K562 (cell line): ENCODE results near the gene KCTD12. TPM values are rescaled to one million over a fixed set of nuclear protein-coding genes. Genes with fewer than 3 reads are reported as not detected.

Experiments used
- ATAC-seq: fragments of 200-7000 bp; cut with Tn5 transposase; 3 replicates; pipeline ENCODE4 v1.9.1; 2020; ENCODE audit warnings: moderate library complexity
- BruUV-seq: library from RNA; stranded (reverse); fragments of 400-500 nt; replicated peaks from 2 replicates; lab custom pipeline; 2021; lab: Mats Ljungman, UMichigan
- CTCF ChIA-PET: fragments of 300-600 bp; formaldehyde crosslinking; extraction: SDS; loops from one replicate; lab custom pipeline; 2021; ENCODE audit warnings: low intra/inter-chr PET ratio; lab: Yijun Ruan, JAX
- POLR2A ChIA-PET: fragments of 300-600, 350-650 bp; sonication (Branson Sonifier 250); formaldehyde crosslinking; extraction: SDS; loops from one replicate; lab custom pipeline; 2021; ENCODE audit warnings: antibody characterized with exemption, inconsistent platforms; lab: Yijun Ruan, JAX
- DNase-seq, 4 experiments: peaks; one replicate each; pipeline versions ENCODE4 v3.0.0 to v3.0.0-alpha.2; 2011 to 2018; ENCODE audit warnings: low spot score in 3 of 4, mixed read lengths in 3 of 4; ENCODE audit errors: extremely low read depth in 1 of 4
- FAIRE-seq: peaks from 2 replicates; lab custom pipeline; 2011; peaks lifted over from hg19 to GRCh38; lab: Jason Lieb, UNC
- H2AFZ ChIP-seq: 2 replicates; pipeline ENCODE4 v1.6.0; 2011; ENCODE audit warnings: low read depth, low read length, control low read depth, inconsistent platforms
- H3K27ac ChIP-seq: fragments of 200-600 bp; 3 replicates; pipeline ENCODE4 v1.8.0; 2011; ENCODE audit warnings: low read depth, mild to moderate bottlenecking, control low read depth, inconsistent platforms, low read length, moderate library complexity, mixed read lengths; ENCODE audit errors: extremely low read depth
- H3K27me3 ChIP-seq, 2 experiments: fragments of 300-600 bp in 1 of 2; 2 replicates in 1 of 2; 3 replicates in 1 of 2; pipeline versions ENCODE4 v1.6.0 to v1.8.0; 2011; ENCODE audit warnings: inconsistent platforms in 2 of 2, low read length in 2 of 2, mild to moderate bottlenecking in 1 of 2, mixed read lengths in 1 of 2, moderate library complexity in 1 of 2; ENCODE audit not compliant: control insufficient read depth in 2 of 2, insufficient read depth in 2 of 2
- H3K36me3 ChIP-seq: fragments of 300-600 bp; 3 replicates; pipeline ENCODE4 v1.8.0; 2011; ENCODE audit warnings: mild to moderate bottlenecking, low read length, inconsistent platforms; ENCODE audit not compliant: control insufficient read depth, insufficient read depth
- H3K4me1 ChIP-seq, 2 experiments: fragments of 200-600 bp in 1 of 2; replicated peaks in 1 of 2; 2 replicates in 1 of 2; 3 replicates in 1 of 2; pipeline versions ENCODE4 v1.5.1 to v1.8.0; 2011; ENCODE audit warnings: inconsistent platforms in 2 of 2, low read length in 2 of 2, mild to moderate bottlenecking in 1 of 2, mixed read lengths in 1 of 2, moderate library complexity in 1 of 2; ENCODE audit not compliant: control insufficient read depth in 2 of 2, insufficient read depth in 2 of 2
- H3K4me2 ChIP-seq: 2 replicates; pipeline ENCODE4 v1.6.1; 2011; ENCODE audit warnings: low read length, control low read depth, inconsistent platforms, mixed read lengths; ENCODE audit not compliant: insufficient read depth
- H3K4me3 ChIP-seq: fragments of 200-600 bp; sonication (generic), shearing (Covaris generic); 2 replicates; pipeline ENCODE4 v1.5.1; 2016; ENCODE audit warnings: control low read depth, inconsistent platforms
- H3K79me2 ChIP-seq: fragments of 200-600 bp; 3 replicates; pipeline ENCODE4 v1.8.0; 2011; ENCODE audit warnings: low read length, inconsistent platforms; ENCODE audit not compliant: control insufficient read depth, insufficient read depth
- H3K9ac ChIP-seq, 2 experiments: 2 replicates each; pipeline versions ENCODE4 v1.6.0 to v1.6.1; 2011; ENCODE audit warnings: low read depth in 2 of 2, low read length in 2 of 2, control low read depth in 1 of 2, inconsistent platforms in 1 of 2, mild to moderate bottlenecking in 1 of 2, mixed read lengths in 1 of 2; ENCODE audit not compliant: insufficient read depth in 1 of 2
- H3K9me1 ChIP-seq: one replicate; pipeline ENCODE4 v1.6.0; 2011; ENCODE audit warnings: inconsistent platforms, mild to moderate bottlenecking, low read length, moderate library complexity; ENCODE audit not compliant: control insufficient read depth, insufficient read depth
- H3K9me3 ChIP-seq: replicated peaks from 2 replicates; pipeline ENCODE4 v1.5.1; 2011; ENCODE audit warnings: low read depth, low read length, inconsistent platforms; ENCODE audit not compliant: control insufficient read depth, insufficient read depth
- H4K20me1 ChIP-seq: replicated peaks from 2 replicates; pipeline ENCODE4 v1.6.1; 2011; ENCODE audit warnings: low read length, inconsistent platforms, mixed read lengths; ENCODE audit not compliant: control insufficient read depth, insufficient read depth
- CHD2 ChIP-seq: IDR thresholded peaks from 2 replicates; pipeline ENCODE4 v1.6.1; 2011; ENCODE audit warnings: low read depth, low read length
- DMBX1 ChIP-seq: fragments of 250-450 bp; sonication (Bioruptor Pico); IDR thresholded peaks from 2 replicates; pipeline ENCODE4 v1.8.0; 2022; ENCODE audit warnings: inconsistent platforms, mild to moderate bottlenecking, moderate library complexity, borderline replicate concordance
- E2F6 ChIP-seq, 2 experiments: IDR thresholded peaks; 2 replicates each; pipeline ENCODE4 v1.6.1; 2011; ENCODE audit warnings: borderline replicate concordance in 1 of 2, control low read depth in 1 of 2, low read depth in 1 of 2, low read length in 1 of 2, mild to moderate bottlenecking in 1 of 2, mixed read lengths in 1 of 2, moderate library complexity in 1 of 2; ENCODE audit not compliant: insufficient read depth in 1 of 2, insufficient read length in 1 of 2, poor library complexity in 1 of 2, severe bottlenecking in 1 of 2; ENCODE audit errors: extremely low read depth in 1 of 2
- ILF3 ChIP-seq: fragments of 450-650 bp; IDR thresholded peaks from 2 replicates; pipeline ENCODE4 v1.6.1; 2018; ENCODE audit warnings: antibody characterized with exemption, mild to moderate bottlenecking, moderate library complexity, borderline replicate concordance
- RB1 ChIP-seq: fragments of 450-650 bp; IDR thresholded peaks from 2 replicates; pipeline ENCODE4 v1.6.1; 2017; ENCODE audit warnings: low read depth, mild to moderate bottlenecking
- ZNF140 ChIP-seq: fragments of 250-450 bp; sonication (Bioruptor Pico); IDR thresholded peaks from 2 replicates; pipeline ENCODE4 v1.8.0; 2021; ENCODE audit warnings: moderate library complexity, mild to moderate bottlenecking, inconsistent platforms
- ZNF143 ChIP-seq: sonication (generic); formaldehyde crosslinking; IDR thresholded peaks from 2 replicates; pipeline ENCODE4 v1.9.0; 2022; ENCODE audit warnings: mild to moderate bottlenecking, missing genetic modification reagents
- ZNF224 ChIP-seq: sonication (generic); formaldehyde crosslinking; IDR thresholded peaks from 2 replicates; pipeline ENCODE4 v1.8.0; 2022; ENCODE audit warnings: mild to moderate bottlenecking, missing genetic modification reagents
- WGBS: fragments of 100-300 bp; shearing (Covaris generic); methylation state at CpG from one replicate; pipeline ENCODE4 v1.1.6; 2016; ENCODE audit warnings: low coverage, mixed read lengths; ENCODE audit not compliant: insufficient coverage; ENCODE audit errors: missing lambda C conversion rate; 5-methylcytosine and 5-hydroxymethylcytosine counted together
- in situ Hi-C: fragments of 300-500 bp; cut with MboI; formaldehyde crosslinking; loops from 4 replicates; pipeline ENCODE4 v1.15.0; 2018; ENCODE audit warnings: inconsistent platforms, mixed read lengths
- intact Hi-C: fragments of 100-400 bp; cut with micrococcal nuclease; formaldehyde crosslinking; loops from 2 replicates; pipeline ENCODE4 v1.14.2; 2022
- polyA plus RNA-seq, 8 experiments: library from polyadenylated mRNA; depleted of rRNA in 4 of 8; stranded (reverse) in 5 of 8; unstranded in 3 of 8; fragments of >200 nt; fragmentation: Nextera tagmentation in 2 of 8; fragmentation: Illumina TruSeq in 1 of 8; extraction: Ambion mirVana in 2 of 8; extraction: Trizol in 1 of 8; gene quantifications; 2 replicates each; pipeline versions ENCODE4 v1.2.1 to v1.2.3, GENCODE V29; 2011 to 2014; ENCODE audit warnings: inconsistent platforms in 1 of 8, missing spikeins in 1 of 8
- total RNA-seq, 7 experiments: library from RNA; depleted of rRNA in 6 of 7; stranded (reverse); fragments of >200 nt in 6 of 7; fragmentation: Illumina TruSeq in 2 of 7; extraction: Trizol in 2 of 7; gene quantifications; 2 replicates each; pipeline versions ENCODE4 v1.2.1 to v1.2.3, GENCODE V29; 2011 to 2021; ENCODE audit warnings: low replicate concordance in 1 of 7

The KCTD12 gene
- total and polyA plus RNA-seq, 9 of the 15 experiments (the other 6 are each of a cell fraction or from before 2014, with no cell fraction given) = 0.14 to 0.93 (median 0.32) TPM

- no peak; the same call in 1 of the 3 replicates for ATAC-seq
- no peak overlapping the region for H3K9ac ChIP-seq
- H3K27me3 ChIP-seq = no peaks in the 10 kb centered on the region
- no peaks in the 10 kb centered on the region for H3K9me3 ChIP-seq
- no peaks in the 10 kb centered on the region for H3K79me2 ChIP-seq
- H3K4me2 ChIP-seq = no peak overlapping the region
- no peaks in the 10 kb centered on the region for H3K4me1 ChIP-seq
- WGBS = 15% methylated on average over 7 of the region's 8 CpGs
- BruUV-seq = no TSS peak
- intact Hi-C loops (no loop called here), in situ Hi-C loops (no loop called here)
- no peaks in the 10 kb centered on the region for H3K9me1 ChIP-seq
- CTCF ChIA-PET = no interaction called here
- no peak overlapping the region for H3K4me3 ChIP-seq
- H3K36me3 ChIP-seq = no peaks in the 10 kb centered on the region
- no peak for FAIRE-seq
- H4K20me1 ChIP-seq = no peaks in the 10 kb centered on the region
- H3K27ac ChIP-seq = no peak overlapping the region
- POLR2A ChIA-PET = no interaction called here
- TF ChIP-seq DMBX1 (CRISPR knock-in tag) (no peak), ILF3 (no peak), CHD2 (peak; percentile 64), ZNF143 (CRISPR knock-in tag) (no peak), RB1 (no peak), E2F6 (IDR thresholded peaks at IDR 0.05; ENCODE audit: borderline replicate concordance in 1 of 2, extremely low read depth in 1 of 2, insufficient read depth in 1 of 2, insufficient read length in 1 of 2, low read depth in 1 of 2, low read length in 1 of 2, poor library complexity in 1 of 2, severe bottlenecking in 1 of 2) (no peak), ZNF140 (CRISPR knock-in tag) (no peak), ZNF224 (CRISPR knock-in tag) (no peak)
- TF ChIP-seq, all 486 proteins: peak for 1
- no peak for DNase-seq
- H2AFZ ChIP-seq = peak overlapping the region; percentile 33; the same call in 1 of the 2 replicates
Observed at GRCh38 chr13:76929320-76929719, 43.1 kb upstream of the KCTD12 start.
